Measurements from ENCODE around the gene MYORG.
"Not testable (repeated sequence)": the region's sequence is repeated elsewhere in the genome, so short reads cannot be mapped to it uniquely, and the experiment has no call there.

MYORG gene

GRCh38 chr9:34372467-34373011 lies 4.2 kb downstream of the MYORG start:
- TF ChIP-seq, protein P1, sequence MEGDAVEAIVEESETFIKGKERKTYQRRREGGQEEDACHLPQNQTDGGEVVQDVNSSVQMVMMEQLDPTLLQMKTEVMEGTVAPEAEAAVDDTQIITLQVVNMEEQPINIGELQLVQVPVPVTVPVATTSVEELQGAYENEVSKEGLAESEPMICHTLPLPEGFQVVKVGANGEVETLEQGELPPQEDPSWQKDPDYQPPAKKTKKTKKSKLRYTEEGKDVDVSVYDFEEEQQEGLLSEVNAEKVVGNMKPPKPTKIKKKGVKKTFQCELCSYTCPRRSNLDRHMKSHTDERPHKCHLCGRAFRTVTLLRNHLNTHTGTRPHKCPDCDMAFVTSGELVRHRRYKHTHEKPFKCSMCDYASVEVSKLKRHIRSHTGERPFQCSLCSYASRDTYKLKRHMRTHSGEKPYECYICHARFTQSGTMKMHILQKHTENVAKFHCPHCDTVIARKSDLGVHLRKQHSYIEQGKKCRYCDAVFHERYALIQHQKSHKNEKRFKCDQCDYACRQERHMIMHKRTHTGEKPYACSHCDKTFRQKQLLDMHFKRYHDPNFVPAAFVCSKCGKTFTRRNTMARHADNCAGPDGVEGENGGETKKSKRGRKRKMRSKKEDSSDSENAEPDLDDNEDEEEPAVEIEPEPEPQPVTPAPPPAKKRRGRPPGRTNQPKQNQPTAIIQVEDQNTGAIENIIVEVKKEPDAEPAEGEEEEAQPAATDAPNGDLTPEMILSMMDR (IDR thresholded peaks at IDR 0.05; ENCODE audit: low read depth, low read length) = no peak
- Histone ChIP-seq H3K9me3 (no peaks in the 10 kb centered on the region; the same call in 1 of the 2 replicates), H3K36me3 (no peaks in the 10 kb centered on the region), H3K4me3 (ENCODE audit: low read depth, low read length) (no peak overlapping the region), H3K27me3 (no peaks in the 10 kb centered on the region), H3K4me1 (no peaks in the 10 kb centered on the region)
- no peak for DNase-seq

- no peaks in the 10 kb centered on the region; the same call in 1 of the 2 replicates for H3K9me3 ChIP-seq
- TF ChIP-seq, protein P1 (IDR thresholded peaks at IDR 0.05; ENCODE audit: low read depth, low read length) = no peak
- no peak for DNase-seq
- H3K4me3 ChIP-seq (ENCODE audit: low read depth, low read length) = no peak overlapping the region
- no peaks in the 10 kb centered on the region for H3K27me3 ChIP-seq
- no peaks in the 10 kb centered on the region for H3K4me1 ChIP-seq
- no peaks in the 10 kb centered on the region for H3K36me3 ChIP-seq
These were observed 4.7 kb downstream of the MYORG start for GRCh38 chr9:34371886-34372466.

- no peaks in the 10 kb centered on the region for H3K4me1 ChIP-seq
- TF ChIP-seq, protein P1 (IDR thresholded peaks at IDR 0.05; ENCODE audit: low read depth, low read length) = no peak
- H3K36me3 ChIP-seq = no peaks in the 10 kb centered on the region
- no peaks in the 10 kb centered on the region; the same call in 1 of the 2 replicates for H3K9me3 ChIP-seq
- H3K4me3 ChIP-seq (ENCODE audit: low read depth, low read length) = no peak overlapping the region
- no peak for DNase-seq
- H3K27me3 ChIP-seq = no peaks in the 10 kb centered on the region
These were observed 5.5 kb downstream of the MYORG start for GRCh38 chr9:34370970-34371880.

- no peaks in the 10 kb centered on the region; the same call in 1 of the 2 replicates for H3K9me3 ChIP-seq
- TF ChIP-seq, protein P1 (IDR thresholded peaks at IDR 0.05; ENCODE audit: low read depth, low read length) = no peak
- no peaks in the 10 kb centered on the region for H3K4me1 ChIP-seq
- H3K4me3 ChIP-seq (ENCODE audit: low read depth, low read length) = no peak overlapping the region
- H3K27me3 ChIP-seq = no peaks in the 10 kb centered on the region
- no peak for DNase-seq
- H3K36me3 ChIP-seq = no peaks in the 10 kb centered on the region
These were observed 6.2 kb downstream of the MYORG start for GRCh38 chr9:34370335-34370969.

DNA sequence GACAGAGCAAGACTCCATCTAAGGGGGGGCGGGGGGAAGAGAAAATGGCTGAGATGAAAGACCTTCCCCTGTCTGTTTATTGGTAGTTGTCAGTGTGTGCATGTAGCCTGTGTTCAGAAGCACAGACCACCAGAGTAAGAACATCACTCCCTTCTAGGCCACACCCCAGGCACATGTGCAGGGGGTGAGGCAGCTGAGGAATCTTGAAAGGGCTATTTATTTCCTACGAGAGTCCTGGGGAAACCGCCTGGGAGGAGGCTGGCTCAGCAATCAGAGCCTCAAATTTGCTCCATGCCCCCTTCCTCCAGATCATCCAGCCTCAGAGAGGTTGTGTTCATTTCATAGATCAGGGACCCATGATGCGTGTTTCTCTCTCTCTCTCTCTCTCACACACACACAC lies 7.1 kb downstream of the MYORG start:
- no peak for DNase-seq
- no peaks in the 10 kb centered on the region; the same call in 1 of the 2 replicates for H3K9me3 ChIP-seq
- H3K27me3 ChIP-seq = no peaks in the 10 kb centered on the region
- H3K4me1 ChIP-seq = no peaks in the 10 kb centered on the region; the same call in 1 of the 2 replicates
- no peaks in the 10 kb centered on the region for H3K36me3 ChIP-seq
- H3K4me3 ChIP-seq (ENCODE audit: low read depth, low read length) = no peak overlapping the region
- TF ChIP-seq, protein P1 (IDR thresholded peaks at IDR 0.05; ENCODE audit: low read depth, low read length) = no peak

GRCh38 chr9:34368796-34369195 lies 7.9 kb downstream of the MYORG start:
- H3K4me3 ChIP-seq (ENCODE audit: low read depth, low read length); H3K36me3 ChIP-seq; H3K27me3 ChIP-seq; H3K9me3 ChIP-seq; DNase-seq; H3K4me1 ChIP-seq: not testable (repeated sequence)

GRCh38 chr9:34367751-34368410 lies 8.8 kb downstream of the MYORG start:
- not testable (repeated sequence) for H3K36me3 ChIP-seq; H3K9me3 ChIP-seq; DNase-seq; H3K4me1 ChIP-seq; H3K27me3 ChIP-seq; H3K4me3 ChIP-seq (ENCODE audit: low read depth, low read length)

Measured in BE2C (cell line).